HG03097 (cell line): Measurements from ENCODE around the gene HLA-F.

Experiments
- ATAC-seq: cut with Tn5 transposase; IDR thresholded peaks from one replicate; pipeline ENCODE4 v1.9.1; 2021; ENCODE audit not compliant: unreplicated experiment, low FRiP score

The HLA-F gene

DNA sequence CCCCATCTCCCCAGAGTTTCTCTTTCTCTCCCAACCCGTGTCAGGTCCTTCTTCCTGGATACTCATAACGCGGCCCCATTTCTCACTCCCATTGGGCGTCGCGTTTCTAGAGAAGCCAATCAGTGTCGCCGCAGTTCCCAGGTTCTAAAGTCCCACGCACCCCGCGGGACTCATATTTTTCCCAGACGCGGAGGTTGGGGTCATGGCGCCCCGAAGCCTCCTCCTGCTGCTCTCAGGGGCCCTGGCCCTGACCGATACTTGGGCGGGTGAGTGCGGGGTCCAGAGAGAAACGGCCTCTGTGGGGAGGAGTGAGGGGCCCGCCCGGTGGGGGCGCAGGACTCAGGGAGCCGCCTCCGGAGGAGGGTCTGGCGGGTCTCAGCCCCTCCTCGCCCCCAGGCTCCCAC lies at the start of gene HLA-F:
Gene HLA-F (plus strand): TSS at position 173 of the 404 bp plus-strand sequence. CDS start 30 bp downstream, at position 203.
- ATAC-seq: peak; percentile 89

GRCh38 chr6:29674008-29674407 lies 49.2 kb upstream of the HLA-F start:
- no peak for ATAC-seq

- no peak for ATAC-seq
Measured at GRCh38 chr6:29675561-29675960, 47.7 kb upstream of the HLA-F start.

DNA sequence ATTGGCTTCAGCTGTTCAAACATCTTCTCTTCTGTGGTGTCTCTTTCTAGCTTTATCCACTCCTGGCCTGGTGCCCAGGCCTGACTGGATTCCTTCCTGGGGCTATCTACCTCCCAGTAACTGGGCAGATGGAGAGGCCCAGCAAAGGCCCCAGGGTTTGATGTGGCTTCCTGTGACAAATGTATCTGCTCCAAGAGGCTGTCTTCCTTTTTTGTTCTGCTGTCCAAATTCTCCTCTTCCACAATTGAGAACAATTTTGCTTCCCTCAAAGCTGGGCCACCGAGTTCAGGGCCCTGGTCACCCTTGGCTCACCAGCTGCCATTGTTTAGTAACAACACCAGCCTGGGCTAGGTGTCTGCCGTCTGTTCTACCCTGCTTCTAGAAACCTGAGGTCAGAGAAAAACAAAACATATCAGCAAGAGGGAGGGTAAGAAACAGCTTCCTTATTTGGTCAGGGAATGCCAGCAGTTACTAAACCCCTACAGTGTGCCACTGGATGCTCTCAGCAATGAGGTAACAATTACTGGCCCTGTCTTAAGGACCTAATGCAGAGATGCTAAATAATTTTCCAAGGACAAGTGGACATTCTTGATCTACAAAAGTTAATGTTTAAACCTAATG lies 46.1 kb upstream of the HLA-F start:
- ATAC-seq: no peak

DNA sequence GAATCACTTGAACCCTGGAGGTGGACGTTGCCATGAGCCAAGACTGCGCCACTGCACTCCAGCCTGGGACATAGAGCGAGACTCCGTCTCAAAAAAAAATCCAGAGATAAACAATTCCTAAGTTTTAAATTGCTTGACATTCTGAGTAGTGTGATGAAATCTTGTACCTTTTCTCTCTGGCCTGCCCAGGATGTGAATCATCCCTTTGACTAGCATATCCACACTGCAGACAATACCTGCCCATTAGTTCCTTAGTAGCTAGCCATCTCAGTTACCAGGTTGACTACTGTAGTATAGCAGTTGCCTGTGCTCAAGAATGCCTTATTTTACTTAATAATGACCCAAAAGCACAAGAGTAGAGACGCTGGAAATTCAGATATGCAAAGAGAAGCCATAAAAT lies 45.1 kb upstream of the HLA-F start:
- ATAC-seq: no peak

DNA sequence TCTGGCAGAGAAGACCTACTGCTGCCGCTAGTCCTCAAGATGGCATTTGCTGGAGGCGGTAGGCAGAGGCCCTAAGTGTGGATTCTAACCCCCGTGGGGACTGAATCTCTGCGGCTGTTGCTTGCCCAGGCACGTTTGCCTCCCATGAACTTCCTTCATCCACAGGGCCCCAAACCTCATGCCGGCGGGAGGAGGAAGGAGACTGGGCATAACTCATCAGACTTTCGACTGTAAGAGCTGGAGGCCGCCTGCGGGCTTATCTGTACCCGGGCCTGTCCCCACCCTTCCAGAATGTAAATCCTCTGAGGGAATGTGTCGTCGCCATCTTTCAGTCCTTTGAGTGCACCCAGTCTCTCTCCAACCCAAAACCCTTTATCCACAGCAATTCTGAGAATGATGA lies 43.3 kb upstream of the HLA-F start:
- no peak for ATAC-seq

- no peak for ATAC-seq
Measured at GRCh38 chr6:29680416-29680815, 42.8 kb upstream of the HLA-F start.

GRCh38 chr6:29680904-29681303 lies 42.3 kb upstream of the HLA-F start, which contains the start of gene ZFP57:
TSS of gene ZFP57 (minus strand) at chr6:29681152. CDS start at chr6:29677003, 4,149 bp downstream.
- ATAC-seq: no peak

DNA sequence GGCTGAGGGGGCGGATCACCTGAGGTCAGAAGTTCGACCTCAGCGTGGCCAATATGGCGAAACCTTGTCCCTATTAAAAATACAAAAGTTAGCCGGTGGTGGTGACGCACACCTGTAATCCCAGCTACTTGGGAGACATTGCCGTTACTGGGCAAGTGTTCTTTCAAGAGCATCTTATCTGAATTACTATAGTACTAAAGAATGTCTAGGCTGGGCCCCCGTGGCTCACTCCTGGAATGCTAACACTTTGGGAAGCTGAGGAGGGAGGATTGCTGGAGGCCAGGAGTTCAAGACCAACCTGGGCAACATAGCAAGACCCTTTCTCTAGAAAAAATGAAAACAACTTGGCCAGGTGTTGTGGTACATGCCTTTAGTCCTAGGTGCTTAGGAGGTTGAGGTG lies 41.4 kb upstream of the HLA-F start:
- ATAC-seq: no peak

- ATAC-seq: no peak
Measured at GRCh38 chr6:29685718-29686326, 37.4 kb upstream of the HLA-F start.

GRCh38 chr6:29694637-29695036 lies 28.6 kb upstream of the HLA-F start:
- no peak for ATAC-seq

DNA sequence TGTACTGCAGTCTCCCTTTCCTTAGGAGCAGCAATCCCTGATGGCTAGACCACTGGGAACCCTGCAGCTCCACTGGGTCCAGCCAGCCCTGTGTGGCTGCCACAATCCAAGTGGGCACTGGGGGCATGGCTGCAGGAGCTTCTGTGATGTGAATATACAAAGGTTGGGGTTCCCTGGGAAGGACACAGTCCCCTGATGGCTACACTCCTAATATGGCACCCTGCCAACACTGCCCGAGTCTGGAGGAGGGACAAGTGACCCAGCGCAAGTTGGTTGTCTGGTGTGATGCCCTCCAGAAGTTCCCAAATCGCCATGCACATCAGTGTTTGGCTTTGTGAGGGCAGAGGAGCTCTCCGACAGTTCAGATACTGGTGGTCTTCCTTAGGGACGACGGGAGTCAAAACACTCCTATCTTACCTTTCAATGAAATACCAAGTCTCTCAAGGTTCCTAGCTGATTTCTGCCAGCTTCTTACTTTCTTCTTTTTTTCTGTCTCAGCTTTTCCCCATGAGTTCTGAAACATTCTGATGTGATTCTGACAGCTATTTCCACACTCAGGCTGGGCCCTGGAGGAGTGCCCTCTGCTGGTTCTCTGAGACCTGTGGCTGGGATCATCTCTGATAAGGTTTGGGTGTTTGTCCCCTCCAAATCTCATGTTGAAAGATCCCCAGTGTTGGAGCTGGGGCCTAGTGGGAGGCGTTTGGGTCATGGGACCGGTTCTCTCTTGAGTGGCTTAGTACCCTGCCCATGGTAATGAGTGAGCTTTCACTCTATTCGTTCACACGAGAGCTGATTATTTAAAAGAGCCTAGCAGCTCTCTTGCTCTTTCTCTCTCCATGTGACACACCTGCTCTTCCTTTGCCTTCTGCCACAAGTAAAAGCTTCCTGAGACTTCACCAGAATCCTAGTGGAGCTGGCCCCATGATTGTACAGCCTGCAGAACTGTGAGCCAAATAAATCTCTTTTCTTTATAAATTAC lies 26.8 kb upstream of the HLA-F start:
- no peak for ATAC-seq

DNA sequence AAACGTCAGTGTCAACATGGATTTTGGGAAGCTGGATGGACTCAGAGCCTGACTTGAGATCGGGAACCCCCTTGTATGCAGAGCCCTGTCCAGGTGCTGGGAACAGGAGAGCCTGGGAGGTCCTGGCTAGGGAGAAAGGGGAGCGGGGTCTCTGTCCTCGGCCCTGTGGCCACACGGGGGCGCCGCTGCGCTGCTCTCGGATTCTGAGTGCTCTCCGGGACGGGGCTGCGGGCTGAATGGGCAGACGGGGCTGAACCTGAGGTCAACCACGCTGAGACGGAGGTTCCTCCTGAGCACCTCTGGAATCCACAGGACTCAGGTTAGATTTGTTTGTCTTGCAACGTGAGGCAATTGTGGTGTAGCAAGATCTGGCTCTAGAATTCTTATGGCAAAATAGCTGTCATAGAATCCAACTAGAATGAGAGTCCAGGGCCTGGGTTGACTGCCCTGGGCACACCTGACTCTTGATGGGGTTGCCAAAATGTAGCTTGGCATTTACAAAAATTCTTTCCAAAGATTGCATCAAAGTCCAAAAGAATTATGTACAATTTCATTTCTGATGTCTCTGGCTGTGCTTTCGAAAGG lies 20.6 kb upstream of the HLA-F start:
- ATAC-seq: no peak

- ATAC-seq: no peak
Measured at GRCh38 chr6:29705389-29706231, 17.6 kb upstream of the HLA-F start.

- no peak for ATAC-seq
Measured at GRCh38 chr6:29708432-29709179, 14.6 kb upstream of the HLA-F start.

GRCh38 chr6:29709188-29709587 lies 14.0 kb upstream of the HLA-F start:
- ATAC-seq: no peak

GRCh38 chr6:29710281-29710941 lies 12.8 kb upstream of the HLA-F start:
- no peak for ATAC-seq

DNA sequence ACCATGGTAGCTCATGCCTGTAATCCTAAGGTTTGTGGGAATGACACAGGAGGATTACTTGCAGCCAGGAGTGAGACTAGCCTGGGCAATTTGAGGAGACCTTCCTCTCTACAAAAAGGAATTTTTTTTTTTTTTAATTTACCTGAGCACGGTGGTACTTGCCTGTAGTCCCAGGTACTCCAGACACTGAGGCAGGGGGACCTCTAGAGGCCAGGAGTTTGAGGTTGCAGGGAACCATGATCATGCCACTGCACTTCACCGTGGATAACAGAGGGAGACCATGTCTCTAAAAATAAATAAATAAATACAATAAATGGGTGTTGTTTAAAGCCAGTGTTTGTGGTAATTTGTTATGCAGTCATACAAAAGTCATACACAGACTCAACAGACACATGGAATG lies 2.4 kb upstream of the HLA-F start:
- ATAC-seq: no peak
